SK-N-SH (cell line): ENCODE data around the gene PPL. TPM values are rescaled to one million over a fixed set of nuclear protein-coding genes. Genes with fewer than 3 reads are reported as not detected.

Experiments used
- CTCF ChIA-PET: fragments of 300-600, 350-600 bp; formaldehyde crosslinking; extraction: SDS; loops from one replicate; lab custom pipeline; 2021; lab: Yijun Ruan, JAX
- POLR2A ChIA-PET: fragments of 350-600 bp; sonication (Branson Sonifier 250); formaldehyde crosslinking; extraction: SDS; loops from one replicate; lab custom pipeline; 2020; ENCODE audit warnings: antibody characterized with exemption, inconsistent platforms; lab: Yijun Ruan, JAX
- DNase-seq: peaks from one replicate; pipeline ENCODE4 v3.0.0; 2012
- H2AFZ ChIP-seq: fragments of 200-600 bp; sonication (generic); 2 replicates; pipeline ENCODE4 v1.8.1; 2016; ENCODE audit warnings: antibody characterized with exemption, mild to moderate bottlenecking, low read depth
- H3F3A ChIP-seq: fragments of 200-600 bp; sonication (generic); replicated peaks from 2 replicates; pipeline ENCODE3; 2016; ENCODE audit warnings: antibody characterized with exemption, mild to moderate bottlenecking; ENCODE audit not compliant: insufficient read depth
- H3K27ac ChIP-seq, 2 experiments: fragments of 200-500 bp in 1 of 2; fragments of 200-600 bp in 1 of 2; sonication (Bioruptor generic) in 1 of 2; sonication (generic), shearing (Covaris generic) in 1 of 2; 2 replicates each; pipeline versions ENCODE4 v1.5.1 to v1.6.1; 2014 to 2016; ENCODE audit warnings: low read depth in 2 of 2, inconsistent platforms in 1 of 2, low read length in 1 of 2, mild to moderate bottlenecking in 1 of 2, mixed read lengths in 1 of 2
- H3K27me3 ChIP-seq: fragments of 200-600 bp; sonication (generic), shearing (Covaris generic); 2 replicates; pipeline ENCODE4 v1.6.1; 2016; ENCODE audit warnings: mixed run types; ENCODE audit not compliant: insufficient read depth
- H3K36me3 ChIP-seq, 2 experiments: fragments of 200-500 bp in 1 of 2; fragments of 200-600 bp in 1 of 2; sonication (Bioruptor generic) in 1 of 2; sonication (generic) in 1 of 2; replicated peaks in 1 of 2; 2 replicates each; pipeline versions ENCODE3 to v1.5.1; 2014 to 2016; ENCODE audit warnings: low read length in 1 of 2, mild to moderate bottlenecking in 1 of 2; ENCODE audit not compliant: insufficient read depth in 2 of 2, control insufficient read depth in 1 of 2
- H3K4me1 ChIP-seq, 2 experiments: fragments of 200-500 bp in 1 of 2; fragments of 200-600 bp in 1 of 2; sonication (Bioruptor generic) in 1 of 2; sonication (generic), shearing (Covaris generic) in 1 of 2; 2 replicates each; pipeline versions ENCODE4 v1.5.1 to v1.6.1; 2014 to 2016; ENCODE audit warnings: low read depth in 1 of 2, low read length in 1 of 2, mixed run types in 1 of 2; ENCODE audit not compliant: insufficient read depth in 2 of 2, control insufficient read depth in 1 of 2
- H3K4me2 ChIP-seq: fragments of 200-600 bp; sonication (generic), shearing (Covaris generic); 2 replicates; pipeline ENCODE4 v1.6.1; 2017; ENCODE audit warnings: mixed run types
- H3K4me3 ChIP-seq, 2 experiments: fragments of 200-500 bp in 1 of 2; fragments of 200-600 bp in 1 of 2; sonication (Bioruptor generic) in 1 of 2; sonication (generic), shearing (Covaris generic) in 1 of 2; 2 replicates each; pipeline versions ENCODE4 v1.5.1 to v1.8.1; 2014 to 2016; ENCODE audit warnings: low read depth in 2 of 2, inconsistent platforms in 1 of 2, low read length in 1 of 2, mild to moderate bottlenecking in 1 of 2, mixed read lengths in 1 of 2, moderate library complexity in 1 of 2
- H3K79me2 ChIP-seq: fragments of 200-600 bp; sonication (generic); 2 replicates; pipeline ENCODE4 v1.8.1; 2017; ENCODE audit warnings: mild to moderate bottlenecking; ENCODE audit not compliant: insufficient read depth
- H3K9ac ChIP-seq: fragments of 200-600 bp; sonication (generic); 2 replicates; pipeline ENCODE4 v1.6.1; 2017; ENCODE audit warnings: mixed run types
- H3K9me2 ChIP-seq: fragments of 200-600 bp; sonication (generic); 2 replicates; pipeline ENCODE4 v1.6.1; 2017; ENCODE audit warnings: mixed run types
- H3K9me3 ChIP-seq: fragments of 200-600 bp; sonication (generic); 2 replicates; pipeline ENCODE4 v1.6.1; 2017; ENCODE audit warnings: mixed run types, mild to moderate bottlenecking, moderate library complexity
- H4K20me1 ChIP-seq: fragments of 200-600 bp; sonication (generic); 2 replicates; pipeline ENCODE4 v1.6.1; 2017; ENCODE audit warnings: mild to moderate bottlenecking, mixed run types; ENCODE audit not compliant: insufficient read depth
- CHD2 ChIP-seq: fragments of 150-350 bp; IDR thresholded peaks from 2 replicates; pipeline ENCODE4 v1.6.1; 2018; ENCODE audit warnings: low read length; ENCODE audit not compliant: partially characterized antibody
- ELF1 ChIP-seq: IDR thresholded peaks from 2 replicates; pipeline ENCODE4 v1.4.0; 2012
- EP300 ChIP-seq, 2 experiments: IDR thresholded peaks; 2 replicates each; pipeline versions ENCODE4 v1.4.0 to v1.6.1; 2012; ENCODE audit warnings: borderline replicate concordance in 1 of 2, low read depth in 1 of 2, low read length in 1 of 2
- FOXJ3 ChIP-seq: sonication (generic); formaldehyde crosslinking; IDR thresholded peaks from 2 replicates; pipeline ENCODE4 v1.5.1; 2020; ENCODE audit warnings: mild to moderate bottlenecking, missing genetic modification reagents
- MEF2A ChIP-seq: IDR thresholded peaks from 2 replicates; pipeline ENCODE4 v1.4.0; 2012; ENCODE audit warnings: low read depth, borderline replicate concordance
- MXI1 ChIP-seq: IDR thresholded peaks from 2 replicates; pipeline ENCODE4 v1.6.1; 2012; ENCODE audit warnings: mild to moderate bottlenecking, low read depth, low read length, improper control_type of control experiment
- NRF1 ChIP-seq: IDR thresholded peaks from 2 replicates; pipeline ENCODE4 v1.6.1; 2012; ENCODE audit warnings: low read depth, mild to moderate bottlenecking, low read length
- POLR2AphosphoS5 ChIP-seq: IDR thresholded peaks from 2 replicates; pipeline ENCODE4 v1.6.1; 2012; ENCODE audit warnings: low read depth, low read length
- RAD21 ChIP-seq: IDR thresholded peaks from 2 replicates; pipeline ENCODE4 v1.6.1; 2012; ENCODE audit warnings: mild to moderate bottlenecking, low read length
- SMC3 ChIP-seq: IDR thresholded peaks from 2 replicates; pipeline ENCODE4 v1.6.1; 2012; ENCODE audit warnings: low read depth, low read length, improper control_type of control experiment
- TAF1 ChIP-seq: IDR thresholded peaks from 2 replicates; pipeline ENCODE4 v1.6.1; 2012; ENCODE audit warnings: low read depth, mild to moderate bottlenecking, low read length, moderate library complexity, borderline replicate concordance
- TEAD4 ChIP-seq: IDR thresholded peaks from 2 replicates; pipeline ENCODE4 v1.4.0; 2012; ENCODE audit warnings: mild to moderate bottlenecking, borderline replicate concordance; ENCODE audit not compliant: insufficient read depth
- WGBS: methylation state at CpG from one replicate; pipeline ENCODE4 v1.1.6; 2017; ENCODE audit warnings: low lambda C conversion rate; 5-methylcytosine and 5-hydroxymethylcytosine counted together
- polyA plus RNA-seq, 3 experiments: library from polyadenylated mRNA; depleted of rRNA; stranded (reverse); fragments of >200 nt; gene quantifications; 2 replicates each; pipeline ENCODE4 v1.2.3, GENCODE V29; 2012
- TF ChIP-seq, protein P1 (sequence below): IDR thresholded peaks from 2 replicates; pipeline ENCODE4 v1.4.0; 2012; ENCODE audit warnings: low read depth, borderline replicate concordance
- TF ChIP-seq, protein P2 (sequence below): IDR thresholded peaks from 2 replicates; pipeline ENCODE4 v1.4.0; 2012; ENCODE audit warnings: low read depth, borderline replicate concordance
- TF ChIP-seq, protein P3 (sequence below): IDR thresholded peaks from 2 replicates; pipeline ENCODE4 v1.6.1; 2012; ENCODE audit warnings: mild to moderate bottlenecking, low read depth, low read length, moderate library complexity
- TF ChIP-seq, protein P4 (sequence below): IDR thresholded peaks from 2 replicates; pipeline ENCODE4 v1.4.0; 2012; ENCODE audit warnings: low read depth
- TF ChIP-seq, protein P5 (sequence below): fragments of 150-350 bp; IDR thresholded peaks from 2 replicates; pipeline ENCODE4 v1.6.1; 2017; ENCODE audit warnings: antibody characterized with exemption, low read length, low read depth, borderline replicate concordance

PPL gene
- polyA plus RNA-seq, 1 of the 3 experiments (the other 2 are of a cell fraction) = 24.6 TPM

DNA sequence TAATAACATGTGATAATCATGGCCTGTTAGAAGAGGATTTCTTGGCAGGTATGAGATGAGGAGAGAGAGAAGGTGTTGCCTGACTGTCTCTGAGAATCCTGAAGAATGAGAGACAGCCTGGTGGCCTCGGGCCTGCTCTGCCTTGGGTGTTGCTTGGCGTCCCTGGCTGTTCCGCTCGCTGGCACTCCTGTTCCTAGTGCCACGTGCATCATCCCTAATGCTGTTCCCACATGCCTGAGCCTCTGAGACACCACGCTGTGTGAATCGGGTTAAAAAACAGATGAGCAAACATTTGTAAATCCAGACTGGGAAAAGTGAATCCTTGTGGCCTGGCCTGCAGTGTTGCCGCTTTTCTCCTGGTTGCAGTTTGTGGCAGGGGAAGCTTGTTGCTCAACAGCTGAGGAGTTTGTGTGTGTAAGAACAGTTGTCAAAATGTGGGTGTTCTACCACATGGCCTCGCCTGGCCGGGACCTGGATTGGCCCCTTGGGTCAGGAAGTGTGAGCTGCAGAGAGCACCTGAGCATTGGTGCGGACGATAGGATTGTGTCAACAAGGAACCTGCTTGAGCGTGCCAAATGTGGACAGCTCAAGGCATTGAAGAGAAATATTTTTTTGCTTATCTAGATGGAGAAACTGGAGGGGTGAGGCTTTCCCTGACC, 67.7 kb downstream of the PPL start:
- H3K9me3 ChIP-seq = no peaks in the 10 kb centered on the region
- H3K27ac ChIP-seq = no peak overlapping the region
- no peaks in the 10 kb centered on the region for H3K9me2 ChIP-seq
- no peak overlapping the region for H2AFZ ChIP-seq
- TF ChIP-seq, protein P1, sequence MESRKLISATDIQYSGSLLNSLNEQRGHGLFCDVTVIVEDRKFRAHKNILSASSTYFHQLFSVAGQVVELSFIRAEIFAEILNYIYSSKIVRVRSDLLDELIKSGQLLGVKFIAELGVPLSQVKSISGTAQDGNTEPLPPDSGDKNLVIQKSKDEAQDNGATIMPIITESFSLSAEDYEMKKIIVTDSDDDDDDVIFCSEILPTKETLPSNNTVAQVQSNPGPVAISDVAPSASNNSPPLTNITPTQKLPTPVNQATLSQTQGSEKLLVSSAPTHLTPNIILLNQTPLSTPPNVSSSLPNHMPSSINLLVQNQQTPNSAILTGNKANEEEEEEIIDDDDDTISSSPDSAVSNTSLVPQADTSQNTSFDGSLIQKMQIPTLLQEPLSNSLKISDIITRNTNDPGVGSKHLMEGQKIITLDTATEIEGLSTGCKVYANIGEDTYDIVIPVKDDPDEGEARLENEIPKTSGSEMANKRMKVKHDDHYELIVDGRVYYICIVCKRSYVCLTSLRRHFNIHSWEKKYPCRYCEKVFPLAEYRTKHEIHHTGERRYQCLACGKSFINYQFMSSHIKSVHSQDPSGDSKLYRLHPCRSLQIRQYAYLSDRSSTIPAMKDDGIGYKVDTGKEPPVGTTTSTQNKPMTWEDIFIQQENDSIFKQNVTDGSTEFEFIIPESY = no peak
- TF ChIP-seq MXI1 = no peak
- TF ChIP-seq, all 33 proteins: peak for 0
- Histone ChIP-seq H4K20me1 (peaks cover 27% of the 10 kb centered on the region), H3K4me3 (no peak overlapping the region), H3F3A (no peaks in the 10 kb centered on the region), H3K27me3 (no peaks in the 10 kb centered on the region), H3K4me2 (no peak overlapping the region), H3K79me2 (peaks cover 51% of the 10 kb centered on the region), H3K36me3 (peaks cover 17 to 59% of the 10 kb centered on the region in 2 experiments), H3K9ac (no peak overlapping the region), H3K4me1 (no peaks in the 10 kb centered on the region)
- no peak for DNase-seq
- 83% methylated on average over 12 of the region's 13 CpGs for WGBS
- ChIA-PET POLR2A (no interaction called here), CTCF (interaction anchor here (1.0 kb wide), 1 partner anchor 14 kb away, joined by 3 read pairs; no protein-coding TSS in a partner anchor)

DNA sequence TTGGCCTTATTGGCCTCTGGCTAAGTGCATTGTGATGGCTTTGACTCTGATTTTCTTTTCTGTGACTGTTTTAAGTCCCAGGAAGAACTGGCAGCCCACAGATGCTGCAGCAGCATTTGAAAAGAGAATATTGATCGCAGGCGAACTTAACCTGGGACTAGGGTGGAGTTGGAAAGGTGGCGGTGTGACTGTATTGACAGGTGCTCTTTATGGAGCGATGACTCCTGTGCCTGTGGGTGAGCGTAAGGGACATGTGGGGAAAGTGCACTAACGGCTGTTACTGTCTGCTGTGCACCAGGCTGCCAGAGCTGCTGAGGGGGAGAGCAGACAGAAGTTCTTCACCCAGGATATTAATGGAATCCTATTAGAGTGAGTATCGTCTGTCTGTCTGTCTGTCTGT, 68.4 kb downstream of the PPL start:
- H3K36me3 ChIP-seq = peaks cover 16 to 52% of the 10 kb centered on the region in 2 experiments
- ChIA-PET CTCF (interaction anchor here (1.6 kb wide), 1 partner anchor 87 kb away, joined by 5 read pairs; no protein-coding TSS in a partner anchor), POLR2A (interaction anchor here (0.7 kb wide), 1 partner anchor 1467 kb away, joined by 3 read pairs; no protein-coding TSS in a partner anchor)
- no peak for DNase-seq
- H4K20me1 ChIP-seq = peaks cover 27% of the 10 kb centered on the region
- no peak overlapping the region for H3K4me2 ChIP-seq
- no peak overlapping the region for H2AFZ ChIP-seq
- WGBS = 97% methylated on average over 7 of the region's 7 CpGs
- H3K27me3 ChIP-seq = no peaks in the 10 kb centered on the region
- no peak overlapping the region for H3K27ac ChIP-seq
- no peaks in the 10 kb centered on the region for H3K4me1 ChIP-seq
- no peaks in the 10 kb centered on the region for H3K9me2 ChIP-seq
- no peaks in the 10 kb centered on the region for H3K9me3 ChIP-seq
- TF ChIP-seq NRF1 = no peak
- no peak for TF ChIP-seq MEF2A
- no peak for TF ChIP-seq ELF1
- TF ChIP-seq, protein P2, sequence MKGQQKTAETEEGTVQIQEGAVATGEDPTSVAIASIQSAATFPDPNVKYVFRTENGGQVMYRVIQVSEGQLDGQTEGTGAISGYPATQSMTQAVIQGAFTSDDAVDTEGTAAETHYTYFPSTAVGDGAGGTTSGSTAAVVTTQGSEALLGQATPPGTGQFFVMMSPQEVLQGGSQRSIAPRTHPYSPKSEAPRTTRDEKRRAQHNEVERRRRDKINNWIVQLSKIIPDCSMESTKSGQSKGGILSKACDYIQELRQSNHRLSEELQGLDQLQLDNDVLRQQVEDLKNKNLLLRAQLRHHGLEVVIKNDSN = no peak
- TF ChIP-seq TEAD4 = no peak
- TF ChIP-seq, protein P3, sequence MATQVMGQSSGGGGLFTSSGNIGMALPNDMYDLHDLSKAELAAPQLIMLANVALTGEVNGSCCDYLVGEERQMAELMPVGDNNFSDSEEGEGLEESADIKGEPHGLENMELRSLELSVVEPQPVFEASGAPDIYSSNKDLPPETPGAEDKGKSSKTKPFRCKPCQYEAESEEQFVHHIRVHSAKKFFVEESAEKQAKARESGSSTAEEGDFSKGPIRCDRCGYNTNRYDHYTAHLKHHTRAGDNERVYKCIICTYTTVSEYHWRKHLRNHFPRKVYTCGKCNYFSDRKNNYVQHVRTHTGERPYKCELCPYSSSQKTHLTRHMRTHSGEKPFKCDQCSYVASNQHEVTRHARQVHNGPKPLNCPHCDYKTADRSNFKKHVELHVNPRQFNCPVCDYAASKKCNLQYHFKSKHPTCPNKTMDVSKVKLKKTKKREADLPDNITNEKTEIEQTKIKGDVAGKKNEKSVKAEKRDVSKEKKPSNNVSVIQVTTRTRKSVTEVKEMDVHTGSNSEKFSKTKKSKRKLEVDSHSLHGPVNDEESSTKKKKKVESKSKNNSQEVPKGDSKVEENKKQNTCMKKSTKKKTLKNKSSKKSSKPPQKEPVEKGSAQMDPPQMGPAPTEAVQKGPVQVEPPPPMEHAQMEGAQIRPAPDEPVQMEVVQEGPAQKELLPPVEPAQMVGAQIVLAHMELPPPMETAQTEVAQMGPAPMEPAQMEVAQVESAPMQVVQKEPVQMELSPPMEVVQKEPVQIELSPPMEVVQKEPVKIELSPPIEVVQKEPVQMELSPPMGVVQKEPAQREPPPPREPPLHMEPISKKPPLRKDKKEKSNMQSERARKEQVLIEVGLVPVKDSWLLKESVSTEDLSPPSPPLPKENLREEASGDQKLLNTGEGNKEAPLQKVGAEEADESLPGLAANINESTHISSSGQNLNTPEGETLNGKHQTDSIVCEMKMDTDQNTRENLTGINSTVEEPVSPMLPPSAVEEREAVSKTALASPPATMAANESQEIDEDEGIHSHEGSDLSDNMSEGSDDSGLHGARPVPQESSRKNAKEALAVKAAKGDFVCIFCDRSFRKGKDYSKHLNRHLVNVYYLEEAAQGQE = no peak
- no peak for TF ChIP-seq CHD2
- no peak for TF ChIP-seq RAD21
- TF ChIP-seq POLR2AphosphoS5 = no peak
- TF ChIP-seq, protein P4, sequence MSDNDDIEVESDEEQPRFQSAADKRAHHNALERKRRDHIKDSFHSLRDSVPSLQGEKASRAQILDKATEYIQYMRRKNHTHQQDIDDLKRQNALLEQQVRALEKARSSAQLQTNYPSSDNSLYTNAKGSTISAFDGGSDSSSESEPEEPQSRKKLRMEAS = no peak
- TF ChIP-seq, protein P5, sequence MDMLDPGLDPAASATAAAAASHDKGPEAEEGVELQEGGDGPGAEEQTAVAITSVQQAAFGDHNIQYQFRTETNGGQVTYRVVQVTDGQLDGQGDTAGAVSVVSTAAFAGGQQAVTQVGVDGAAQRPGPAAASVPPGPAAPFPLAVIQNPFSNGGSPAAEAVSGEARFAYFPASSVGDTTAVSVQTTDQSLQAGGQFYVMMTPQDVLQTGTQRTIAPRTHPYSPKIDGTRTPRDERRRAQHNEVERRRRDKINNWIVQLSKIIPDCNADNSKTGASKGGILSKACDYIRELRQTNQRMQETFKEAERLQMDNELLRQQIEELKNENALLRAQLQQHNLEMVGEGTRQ = no peak
- TF ChIP-seq FOXJ3 (CRISPR knock-in tag) = no peak
- TF ChIP-seq SMC3 = no peak
- TF ChIP-seq EP300 (IDR thresholded peaks at IDR 0.05; ENCODE audit: borderline replicate concordance in 1 of 2, low read depth in 1 of 2, low read length in 1 of 2) = no peak
- no peak for TF ChIP-seq MXI1
- no peak for TF ChIP-seq TAF1
- no peaks in the 10 kb centered on the region for H3F3A ChIP-seq
- no peak overlapping the region for H3K9ac ChIP-seq
- H3K79me2 ChIP-seq = peaks cover 58% of the 10 kb centered on the region
- H3K4me3 ChIP-seq = no peak overlapping the region
